ENCODE measurements around the gene SKAP1.
"Not testable (repeated sequence)": the region's sequence is repeated elsewhere in the genome, so short reads cannot be mapped to it uniquely, and the experiment has no call there.

Gene SKAP1

DNA sequence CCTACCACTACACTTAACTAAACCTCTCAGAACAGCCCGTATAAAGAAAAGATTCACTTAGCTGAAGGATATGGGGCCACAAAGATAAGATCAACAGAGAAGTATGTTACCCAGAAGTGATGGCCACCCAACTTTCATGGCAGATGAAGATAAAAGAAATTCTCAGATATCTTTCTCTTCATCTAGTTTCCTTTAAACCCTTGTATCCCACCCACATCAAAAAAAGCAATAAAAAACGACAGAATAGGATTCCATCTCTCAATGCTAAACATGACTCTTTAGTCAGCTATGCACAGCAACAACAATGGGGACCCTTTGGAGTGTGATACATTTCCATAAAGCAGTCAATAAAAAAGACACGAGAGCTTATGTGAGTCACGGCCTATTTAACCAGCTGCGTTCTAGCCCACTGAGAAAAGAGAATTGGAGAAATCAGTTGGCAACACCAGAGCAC, 235.9 kb downstream of the SKAP1 start:
- peak; percentile 24 for DNase-seq

DNA sequence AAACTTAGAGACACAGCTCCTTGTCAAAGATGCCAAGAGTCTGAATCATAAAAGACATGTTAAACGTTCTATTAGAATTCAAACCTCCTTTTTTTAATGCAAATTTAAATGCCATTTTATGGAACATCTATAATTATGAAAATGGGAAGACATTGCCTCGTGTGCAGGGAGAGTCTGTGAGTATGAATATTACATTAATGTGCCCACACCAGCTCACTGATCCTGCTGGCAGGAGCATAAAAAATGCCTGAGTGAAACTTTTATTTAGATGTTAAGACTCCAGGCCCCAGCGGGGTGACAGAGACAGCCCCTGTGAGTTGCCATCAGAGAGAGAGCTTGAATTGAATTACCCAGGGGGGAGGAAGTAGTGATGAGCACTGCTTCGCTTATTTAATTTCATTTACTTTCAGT, 237.7 kb downstream of the SKAP1 start:
- DNase-seq = no peak

DNA sequence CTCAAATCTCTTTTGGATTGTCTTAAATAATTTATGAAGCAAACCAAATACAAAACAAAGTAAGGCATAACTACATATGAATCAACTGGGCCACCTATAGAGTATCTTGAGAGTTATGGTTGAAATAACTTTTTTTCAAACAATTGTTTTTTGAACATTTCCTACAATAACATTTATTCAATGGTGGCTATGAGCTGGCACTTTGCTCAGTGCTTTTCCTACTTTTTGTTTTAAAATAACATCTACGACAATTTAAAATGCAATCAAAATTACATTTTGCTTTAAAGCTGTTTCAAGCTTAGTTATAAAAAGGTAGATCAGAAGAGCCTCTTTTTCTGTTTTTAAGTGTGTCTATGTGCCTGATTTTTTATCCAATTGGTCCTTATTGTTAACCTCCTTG, 238.7 kb downstream of the SKAP1 start:
- no peak for DNase-seq

DNA sequence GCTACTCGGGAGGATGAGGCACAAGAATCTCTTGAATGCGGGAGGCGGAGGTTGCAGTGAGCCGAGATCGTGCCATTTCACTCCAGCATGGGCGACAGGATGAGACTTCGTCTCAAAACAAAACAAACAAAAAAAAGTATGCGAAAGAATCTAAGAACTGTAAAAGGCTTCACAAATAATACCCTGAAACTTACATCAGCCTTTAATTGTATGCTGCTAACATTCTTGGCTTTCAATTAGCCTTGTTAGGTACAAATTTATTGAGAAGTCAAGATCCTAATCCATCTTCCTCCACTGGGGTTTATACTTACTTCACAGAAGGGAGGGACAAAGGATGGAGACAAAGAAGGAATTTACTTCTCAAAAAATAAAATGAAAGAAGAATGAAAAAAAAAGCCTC, 239.1 kb downstream of the SKAP1 start:
- no peak for DNase-seq

DNA sequence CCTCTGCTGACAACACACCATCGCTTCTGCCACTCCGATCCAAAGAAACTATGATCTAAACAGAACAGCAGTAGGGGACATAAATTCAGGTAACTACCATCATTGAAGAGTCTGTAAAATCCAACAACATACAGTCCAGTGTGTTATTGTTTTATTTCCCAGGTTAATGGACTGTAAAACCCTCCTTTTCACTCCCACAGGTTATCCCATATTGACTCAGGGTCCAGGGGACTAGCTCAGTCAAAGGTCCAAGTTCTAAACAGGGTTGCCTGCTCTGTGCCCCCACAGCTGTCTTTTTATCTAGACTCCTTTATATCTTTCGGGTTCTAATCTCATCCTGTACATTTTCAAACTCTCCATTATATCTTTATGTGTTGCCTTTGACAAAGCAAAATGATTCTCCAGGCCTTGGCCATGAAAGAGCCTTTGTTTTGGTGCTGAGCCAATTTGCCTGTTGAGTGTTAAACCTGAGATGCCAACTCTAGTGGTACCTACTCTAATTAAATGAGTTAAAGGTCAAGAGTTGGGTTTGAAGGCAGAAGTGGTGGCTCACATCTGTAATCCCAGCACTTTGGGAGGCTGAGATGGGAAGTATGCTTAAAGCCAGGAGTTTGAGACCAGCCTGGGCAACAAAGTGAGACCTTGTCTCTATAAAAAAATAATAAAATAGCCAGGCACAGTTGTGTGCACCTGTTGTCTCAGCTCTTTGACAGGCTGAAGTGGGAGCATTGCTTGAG, 242.0 kb downstream of the SKAP1 start:
- no peak for DNase-seq

DNA sequence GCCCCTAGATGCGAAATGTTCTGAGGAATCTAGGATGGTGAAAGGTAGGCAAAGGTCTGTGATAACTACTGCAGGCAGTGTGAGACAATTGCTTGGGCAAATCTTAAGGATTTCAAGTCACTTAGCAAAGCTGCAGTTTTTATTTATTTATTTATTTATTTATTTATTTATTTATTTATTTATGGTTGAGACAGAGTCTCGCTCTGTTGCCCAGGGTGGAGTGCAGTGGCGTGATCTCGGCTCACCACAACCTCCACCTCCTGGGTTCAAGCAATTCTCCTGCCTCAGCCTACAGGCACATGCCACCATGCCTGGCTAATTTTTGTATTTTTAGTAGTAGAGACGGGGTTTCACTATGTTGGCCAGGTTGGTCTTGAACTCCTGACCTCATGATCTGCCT, 243.7 kb downstream of the SKAP1 start:
- DNase-seq = not testable (repeated sequence)

DNA sequence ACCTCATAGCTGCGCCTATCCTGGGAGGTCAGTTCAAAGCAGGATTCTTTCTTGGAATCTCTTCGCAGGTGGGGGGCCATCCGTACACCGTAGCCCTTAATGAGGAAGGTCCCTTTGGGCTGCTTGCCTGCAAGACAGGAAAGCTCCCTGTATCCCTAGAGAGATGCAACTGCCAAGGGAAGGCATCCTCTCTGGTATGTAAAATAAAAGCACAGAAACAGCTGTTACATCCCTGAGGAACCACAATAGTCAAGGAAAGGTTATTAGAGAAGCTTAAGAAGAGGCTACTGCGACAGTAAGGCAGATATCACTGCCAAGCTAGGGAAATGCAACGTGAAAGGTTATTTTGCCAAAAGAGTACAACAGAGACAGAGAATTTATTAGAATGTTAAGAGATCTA, 245.3 kb downstream of the SKAP1 start:
- DNase-seq = no peak

DNA sequence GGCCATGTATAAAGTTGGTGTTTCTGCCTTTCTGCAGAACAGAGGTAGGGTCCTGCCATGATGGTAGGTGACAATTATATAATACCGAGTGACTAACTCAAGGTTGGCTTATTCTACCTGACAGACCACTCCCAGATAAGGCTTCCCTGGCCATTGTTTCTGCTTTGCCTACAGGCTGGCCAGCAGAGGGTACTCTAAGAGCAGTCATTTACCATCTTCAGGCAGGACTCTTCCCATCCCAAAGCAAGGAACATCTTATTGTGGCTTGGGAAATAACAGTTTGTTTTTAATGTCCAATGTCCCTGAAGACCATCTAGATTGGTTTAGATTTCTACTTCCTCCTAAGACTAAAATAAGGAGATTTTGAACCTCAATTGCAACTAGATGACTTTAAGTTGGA, 248.4 kb downstream of the SKAP1 start:
- DNase-seq = no peak

DNA sequence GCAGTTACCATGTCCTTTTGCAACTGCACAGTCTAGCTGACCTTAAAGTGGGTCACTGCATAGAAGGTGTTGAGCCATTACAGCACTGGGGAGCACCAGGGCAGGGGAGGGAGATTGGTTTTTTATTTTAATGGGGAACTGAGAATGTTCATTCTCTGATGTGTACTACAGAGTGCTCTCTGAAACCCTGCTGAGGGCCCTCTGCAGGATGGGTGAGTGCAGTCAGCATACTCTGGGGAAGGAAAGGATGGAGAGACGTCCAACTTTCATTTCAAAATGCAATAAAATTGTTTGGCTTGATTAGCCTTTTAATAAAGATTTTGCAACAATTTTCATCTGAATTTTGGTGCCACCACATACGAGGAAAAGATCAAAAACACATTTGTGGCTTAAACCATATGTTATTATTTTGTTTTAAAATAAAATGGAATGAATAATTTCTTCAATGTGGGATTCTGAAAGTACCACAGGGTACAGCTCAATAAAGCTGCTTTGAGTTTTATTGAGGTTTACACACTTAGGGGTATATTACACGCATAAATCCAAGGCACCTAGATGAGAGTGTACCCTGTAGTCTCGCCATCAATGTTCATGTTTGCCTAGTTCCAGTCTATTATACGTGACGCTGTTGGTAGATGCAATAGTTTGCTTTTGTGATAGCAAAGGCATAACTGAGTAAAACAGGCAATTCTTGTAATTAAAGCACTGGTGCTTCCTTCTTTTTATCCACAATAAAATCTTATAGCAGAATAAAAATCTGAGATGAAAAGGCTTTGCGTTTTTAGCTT, 249.0 kb downstream of the SKAP1 start:
- no peak for DNase-seq

DNA sequence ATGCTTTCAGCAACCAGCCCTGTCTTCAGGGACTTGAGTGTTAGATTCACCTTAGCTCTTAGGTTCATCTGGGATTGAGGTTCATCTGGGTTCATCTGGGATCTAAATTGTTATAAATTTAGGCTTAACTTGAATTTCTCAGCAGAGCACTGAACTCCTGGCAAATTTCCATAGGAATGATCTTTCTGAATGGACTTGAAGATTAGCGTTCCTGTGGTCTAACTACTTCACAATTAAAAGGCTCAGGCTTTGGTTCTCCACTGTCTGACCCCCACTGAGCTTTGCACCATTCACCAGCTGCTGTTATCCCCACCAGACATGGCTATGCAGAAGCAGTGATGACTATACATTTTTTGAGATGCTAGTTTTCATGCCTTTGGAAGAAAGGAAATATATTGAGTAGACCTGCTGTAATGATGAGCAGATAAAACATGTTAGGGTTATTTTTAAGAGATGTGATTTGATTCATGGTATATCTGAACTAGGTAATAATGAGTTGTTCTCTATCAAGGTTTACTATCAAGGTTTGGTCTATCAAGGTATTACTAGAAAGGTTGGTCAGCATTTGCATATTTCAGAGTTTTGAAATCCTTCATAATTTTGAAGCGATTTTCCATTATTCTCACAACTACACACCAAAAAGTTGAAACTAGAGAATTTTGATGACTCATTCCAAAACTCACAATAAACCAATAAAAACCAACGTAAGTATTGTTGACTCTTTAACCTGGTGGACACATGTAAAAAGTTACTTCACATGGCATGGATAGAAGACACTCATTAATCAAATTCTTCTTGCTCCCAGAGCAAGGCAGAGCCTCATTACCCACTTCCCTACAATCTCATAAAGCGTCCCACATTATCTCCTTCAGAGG, 250.7 kb downstream of the SKAP1 start:
- DNase-seq = no peak

DNA sequence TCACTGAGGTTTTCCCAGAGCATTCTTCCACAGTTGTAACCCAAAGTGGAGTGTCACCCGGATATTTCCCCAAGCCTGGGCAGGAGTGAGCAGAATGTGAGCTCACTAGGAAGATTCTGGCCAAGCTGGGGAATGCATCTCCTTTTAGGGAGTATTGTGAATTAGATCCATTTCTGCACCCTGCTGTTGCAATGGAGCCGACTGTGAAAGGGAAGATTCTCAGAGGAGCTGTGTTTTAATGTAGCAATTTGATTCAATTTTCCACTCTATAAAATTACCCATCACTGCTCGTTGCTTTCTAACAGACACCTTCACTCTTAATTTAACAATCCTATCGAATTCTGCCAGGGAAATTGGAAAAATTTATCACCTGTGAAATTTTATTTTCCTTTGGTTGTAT, 251.7 kb downstream of the SKAP1 start:
- DNase-seq = no peak

DNA sequence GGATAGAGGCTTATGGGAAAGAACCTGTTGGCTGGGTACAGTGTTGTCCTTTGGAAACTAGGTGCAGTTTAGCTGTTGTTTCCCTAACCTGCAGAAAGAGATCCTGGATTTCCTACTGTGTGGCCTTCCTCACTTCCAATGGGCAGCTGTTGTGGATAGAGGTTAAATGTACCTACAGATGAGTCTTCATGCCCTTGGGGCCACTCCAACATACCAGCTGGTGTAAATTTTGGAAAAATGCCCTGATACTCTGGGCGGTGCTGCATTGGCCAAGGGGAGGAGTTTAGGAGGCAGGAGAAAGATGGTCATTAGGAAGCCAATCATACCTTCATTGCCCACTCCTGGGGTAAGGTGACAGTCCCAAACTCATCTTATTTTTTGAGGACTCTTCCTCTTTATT, 252.2 kb downstream of the SKAP1 start:
- DNase-seq = no peak

DNA sequence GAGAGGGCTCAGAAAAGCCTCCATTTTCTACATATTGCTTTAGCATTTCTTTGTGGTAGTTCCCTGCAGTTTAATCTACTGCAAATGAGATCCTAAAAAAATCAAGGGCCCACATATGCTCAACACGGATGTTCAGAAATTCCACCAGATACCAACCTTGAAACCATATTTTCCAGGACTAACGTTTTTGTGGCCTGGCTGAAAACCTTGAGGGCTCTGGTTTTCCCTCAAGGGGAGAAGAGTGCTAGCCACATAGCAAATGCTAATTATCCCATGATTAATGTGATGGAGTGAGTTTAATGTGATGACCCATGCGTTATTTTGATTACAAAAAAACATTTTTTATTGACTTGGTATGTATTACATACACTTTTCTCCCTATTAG, 253.6 kb downstream of the SKAP1 start:
- no peak for DNase-seq

DNA sequence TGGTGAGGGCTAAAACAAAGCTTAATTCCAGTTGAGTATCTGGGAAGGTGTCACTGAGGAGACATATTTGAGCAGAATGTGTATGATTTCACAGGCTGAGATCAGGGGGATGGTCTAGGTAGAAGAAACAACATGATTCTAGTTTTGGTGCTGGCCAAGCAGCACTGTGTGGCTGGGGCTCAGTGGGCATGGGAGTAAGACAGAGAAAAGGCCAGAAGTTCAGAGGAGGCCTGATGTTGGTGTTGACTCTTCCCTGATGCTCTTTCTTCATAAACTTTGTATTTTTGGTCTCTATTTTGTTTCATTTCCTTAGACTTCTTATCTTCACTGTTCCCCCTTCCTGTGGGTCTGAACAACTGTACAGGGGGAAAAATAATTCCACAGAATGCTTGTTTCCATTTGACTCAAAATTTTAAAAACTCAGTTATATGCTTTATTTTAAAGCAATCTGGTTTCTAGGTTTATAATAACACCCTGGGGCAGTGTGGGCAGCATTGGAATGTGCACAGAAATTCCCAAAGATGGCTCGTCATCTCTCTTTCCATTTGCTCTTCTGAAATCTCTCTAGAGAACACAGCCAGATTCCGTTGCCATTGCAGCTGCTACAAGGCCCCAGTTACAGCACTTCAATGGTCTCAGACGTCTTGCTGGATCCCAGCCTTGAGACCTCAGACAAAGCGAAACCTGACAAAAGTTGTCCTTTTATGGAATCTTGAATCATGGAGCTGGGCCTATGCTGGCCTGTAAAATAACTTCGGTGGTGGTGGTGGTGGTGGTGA, 254.1 kb downstream of the SKAP1 start:
- no peak for DNase-seq

DNA sequence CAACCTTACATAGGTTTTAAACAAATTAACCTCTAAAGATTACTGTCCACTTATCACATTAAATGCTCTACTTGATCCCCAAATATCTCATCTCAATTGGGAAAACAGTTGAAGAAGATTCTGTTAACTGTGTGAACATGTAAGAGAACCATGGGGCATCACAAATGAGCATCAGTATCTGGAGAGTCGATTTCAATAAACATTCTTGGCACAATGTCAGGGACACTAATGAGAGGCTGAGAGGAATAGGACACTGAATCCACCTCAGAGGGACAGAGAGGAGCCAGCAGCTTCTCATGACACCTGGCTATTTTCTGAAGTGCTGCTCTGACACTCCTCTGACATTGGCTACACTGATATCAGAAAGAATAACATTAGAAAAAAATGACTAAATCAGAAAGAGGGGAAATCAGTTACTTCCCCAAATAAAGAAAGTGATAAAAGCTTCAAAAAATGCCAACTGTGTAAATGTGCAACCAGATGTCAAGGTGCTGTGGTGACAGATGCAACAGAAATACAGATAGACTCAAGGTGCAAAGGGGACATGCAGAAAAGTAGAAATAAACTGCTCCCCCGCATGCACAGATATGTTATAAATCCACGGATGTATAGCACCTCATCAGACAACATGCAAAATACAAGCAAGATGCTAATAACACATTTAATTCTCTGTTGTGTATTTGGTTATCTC, 255.0 kb downstream of the SKAP1 start:
- DNase-seq = no peak

DNA sequence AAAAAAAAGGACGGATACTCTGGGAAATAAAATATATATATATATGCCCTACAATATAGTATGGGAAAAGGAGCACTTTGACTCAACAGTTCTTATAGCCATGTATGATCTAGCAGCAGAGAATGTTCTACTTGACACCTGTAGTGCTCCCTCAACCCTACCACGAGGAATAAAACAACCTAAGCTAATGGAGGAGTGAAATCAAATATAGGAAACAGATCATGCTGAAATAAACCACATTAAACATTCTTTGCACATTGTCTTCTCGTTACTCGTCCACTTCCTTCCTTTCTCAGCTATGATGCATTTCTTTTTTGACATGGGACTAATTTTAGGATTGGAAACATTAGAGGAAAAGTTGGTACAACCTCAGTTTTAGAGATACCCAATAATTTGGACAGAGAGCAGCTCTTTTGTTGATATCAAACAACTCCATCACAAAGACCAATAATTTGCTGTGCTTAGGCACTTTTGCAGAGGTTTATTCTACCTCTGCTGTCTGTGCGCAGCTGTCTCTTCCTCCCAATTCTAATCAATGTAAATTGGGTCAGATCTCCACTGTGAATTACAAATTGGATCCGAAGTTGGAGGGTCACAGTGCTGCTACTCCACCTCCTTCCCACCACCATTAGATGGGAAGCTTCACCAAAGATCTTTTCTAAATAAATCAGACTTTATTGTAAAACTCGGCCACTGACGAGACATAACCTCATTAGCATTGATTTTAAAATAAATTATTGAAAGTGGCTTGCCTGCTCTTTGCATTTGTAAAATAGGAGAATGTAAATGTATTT, 256.6 kb downstream of the SKAP1 start:
- no peak for DNase-seq

DNA sequence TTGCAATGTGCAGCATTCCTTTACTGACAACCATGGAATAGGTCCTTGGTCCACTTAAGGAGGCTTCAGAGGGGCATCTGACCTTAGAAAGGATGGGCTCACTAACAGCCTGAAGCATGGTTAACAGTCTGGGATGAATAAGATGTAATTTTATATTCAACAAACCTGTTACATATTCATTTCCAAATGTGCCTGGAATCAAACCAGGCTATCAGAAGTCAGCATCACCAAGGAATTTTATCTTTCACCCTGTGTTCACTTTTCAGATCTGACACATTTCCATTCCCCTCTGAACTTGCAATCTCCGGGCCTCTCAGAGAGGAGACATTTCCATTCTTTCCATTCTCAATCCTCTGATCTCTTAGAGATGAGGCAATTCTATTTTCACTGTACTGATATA, 260.1 kb downstream of the SKAP1 start:
- no peak for DNase-seq

DNA sequence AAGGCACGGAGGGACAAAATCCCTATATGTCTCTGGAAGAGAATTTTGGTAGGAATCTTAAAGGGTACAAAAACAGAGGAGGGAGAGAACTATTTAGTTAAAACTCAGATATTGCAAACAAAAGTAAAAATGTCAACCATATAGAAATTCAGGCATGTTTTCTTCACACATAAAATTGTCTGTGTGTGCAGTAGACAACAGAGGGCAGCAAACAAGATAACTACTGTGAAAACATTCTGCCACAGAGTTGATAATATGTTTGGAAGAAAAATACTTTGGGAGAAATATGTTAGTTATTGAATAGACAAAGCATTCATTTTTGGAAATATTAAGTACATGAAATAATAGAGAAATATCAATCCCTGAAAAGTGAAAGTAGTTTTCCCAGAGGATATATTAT, 266.2 kb downstream of the SKAP1 start:
- DNase-seq = no peak

DNA sequence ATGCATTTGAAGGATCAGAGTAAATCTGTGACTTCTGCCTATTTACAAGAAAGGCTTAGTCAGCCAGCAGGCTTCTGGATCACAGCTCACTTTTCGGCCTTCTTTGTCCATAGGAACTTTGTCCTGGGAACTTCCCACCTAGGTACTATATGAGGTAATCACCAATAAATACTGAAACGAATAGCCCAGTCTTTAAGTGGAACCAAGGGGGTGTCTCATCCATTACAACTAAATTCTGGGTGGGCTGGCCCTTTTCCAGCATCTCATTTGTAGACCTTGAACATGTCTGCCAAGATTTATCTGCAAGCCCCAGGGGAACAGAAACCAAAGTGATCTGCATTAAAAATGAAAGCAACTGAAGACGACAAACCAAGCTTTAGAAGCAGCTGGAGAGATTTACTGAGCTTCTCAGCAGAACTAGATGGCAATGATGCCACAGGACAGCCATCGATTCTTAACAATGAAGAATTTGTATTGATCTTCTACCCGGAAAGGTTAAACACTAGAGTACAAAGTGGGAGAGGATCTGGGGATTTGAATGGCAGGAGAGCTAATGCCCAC, 267.0 kb downstream of the SKAP1 start:
- DNase-seq = no peak

DNA sequence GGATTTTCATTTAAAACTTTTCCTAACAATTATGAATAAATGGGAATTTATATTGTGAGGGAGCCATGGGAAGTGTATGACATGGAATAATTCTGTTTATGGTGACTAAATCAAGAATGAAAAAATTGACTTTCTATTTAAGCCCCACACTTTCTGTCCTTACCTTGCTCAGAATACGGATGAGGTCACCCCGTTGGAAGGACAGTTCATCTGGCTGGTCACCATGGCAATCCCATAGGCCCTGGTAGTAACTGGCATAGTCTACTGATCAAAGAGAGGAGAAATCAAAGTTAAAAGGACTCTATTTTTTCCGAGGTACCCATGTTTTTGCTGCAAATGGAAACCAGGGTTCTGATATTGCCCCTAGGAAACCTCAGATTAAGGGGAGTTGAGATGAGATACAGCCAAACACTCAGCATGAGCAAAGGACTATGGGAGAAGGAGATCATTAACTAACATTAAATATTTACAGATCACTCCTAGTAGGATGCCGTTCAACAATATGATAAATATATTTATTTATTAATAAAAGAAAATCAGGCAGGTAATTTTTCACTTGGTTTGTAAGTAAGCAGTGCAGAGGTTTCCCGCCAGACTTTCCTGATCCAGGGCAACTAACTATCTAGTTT, 267.6 kb downstream of the SKAP1 start:
- DNase-seq = no peak
